ENCODE measurements around the gene PEAK3.

The PEAK3 gene

DNA sequence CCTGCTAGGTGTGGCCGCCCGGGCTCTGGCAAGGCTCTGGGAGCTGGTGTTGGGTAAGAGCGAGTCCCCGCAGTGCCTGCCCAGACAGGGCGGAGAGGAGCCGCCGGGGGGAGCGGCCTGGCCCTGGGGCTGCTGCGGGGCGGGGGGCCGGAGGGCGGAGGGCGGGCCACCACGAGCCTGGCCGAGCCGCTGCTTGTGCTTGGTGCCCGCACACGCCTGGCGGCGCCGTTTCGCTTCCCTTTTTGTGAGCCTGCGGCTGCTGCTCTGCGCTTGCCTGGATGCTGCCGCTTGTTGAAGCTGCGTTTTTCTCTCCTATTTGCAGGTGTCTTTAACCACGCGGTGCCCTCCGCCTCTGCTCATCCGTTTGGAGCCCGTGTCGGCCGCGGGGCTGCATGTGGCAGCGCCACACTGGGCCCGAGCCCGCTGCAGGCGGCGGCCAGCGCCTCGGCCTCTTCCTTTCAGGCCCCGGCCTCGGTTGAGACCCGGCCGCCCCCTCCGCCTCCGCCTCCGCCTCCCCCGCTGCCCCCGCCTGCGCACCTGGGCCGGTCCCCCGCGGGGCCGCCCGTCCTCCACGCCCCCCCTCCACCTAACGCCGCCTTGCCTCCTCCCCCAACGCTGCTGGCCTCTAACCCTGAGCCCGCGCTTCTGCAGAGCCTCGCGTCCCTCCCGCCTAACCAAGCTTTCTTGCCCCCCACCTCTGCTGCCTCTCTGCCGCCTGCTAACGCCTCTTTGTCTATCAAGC, 54.4 kb downstream of the PEAK3 start:
- Mint-ChIP-seq H3K9me3 (no peaks in the 10 kb centered on the region), H3K27me3 (no peaks in the 10 kb centered on the region), H3K27ac (no peak overlapping the region), H3K4me3 (no peak overlapping the region), H3K4me1 (peaks cover 9% of the 10 kb centered on the region), H3K36me3 (ENCODE audit: low read depth) (peaks cover 29% of the 10 kb centered on the region)
- DNase-seq (no peak), ATAC-seq (no peak)

- Mint-ChIP-seq H3K27ac (no peak overlapping the region), H3K27me3 (no peaks in the 10 kb centered on the region), H3K4me3 (no peak overlapping the region), H3K9me3 (no peaks in the 10 kb centered on the region), H3K36me3 (ENCODE audit: low read depth) (peaks cover 27% of the 10 kb centered on the region), H3K4me1 (peaks cover 9% of the 10 kb centered on the region)
- ATAC-seq (no peak), DNase-seq (no peak)
These were observed 55.1 kb downstream of the PEAK3 start for GRCh38 chr19:2226840-2227360.

DNA sequence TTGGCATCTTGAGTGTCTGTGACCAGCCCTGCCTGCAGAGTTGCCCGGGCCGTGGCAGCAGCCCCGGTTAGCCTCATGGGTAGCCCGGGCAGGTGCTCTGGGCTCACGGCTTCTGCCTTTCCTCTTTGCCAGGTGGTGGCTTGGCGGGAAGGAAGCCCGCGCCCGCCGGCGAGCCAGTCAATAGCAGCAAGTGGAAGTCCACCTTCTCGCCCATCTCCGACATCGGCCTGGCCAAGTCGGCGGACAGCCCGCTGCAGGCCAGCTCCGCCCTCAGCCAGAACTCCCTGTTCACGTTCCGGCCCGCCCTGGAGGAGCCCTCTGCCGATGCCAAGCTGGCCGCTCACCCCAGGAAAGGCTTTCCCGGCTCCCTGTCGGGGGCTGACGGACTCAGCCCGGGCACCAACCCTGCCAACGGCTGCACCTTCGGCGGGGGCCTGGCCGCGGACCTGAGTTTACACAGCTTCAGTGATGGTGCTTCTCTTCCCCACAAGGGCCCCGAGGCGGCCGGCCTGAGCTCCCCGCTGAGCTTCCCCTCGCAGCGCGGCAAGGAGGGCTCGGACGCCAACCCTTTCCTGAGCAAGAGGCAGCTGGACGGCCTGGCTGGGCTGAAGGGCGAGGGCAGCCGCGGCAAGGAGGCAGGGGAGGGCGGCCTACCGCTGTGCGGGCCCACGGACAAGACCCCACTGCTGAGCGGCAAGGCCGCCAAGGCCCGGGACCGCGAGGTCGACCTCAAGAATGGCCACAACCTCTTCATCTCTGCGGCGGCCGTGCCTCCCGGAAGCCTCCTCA, 55.7 kb downstream of the PEAK3 start:
- Mint-ChIP-seq H3K4me3 (no peak overlapping the region), H3K4me1 (peaks cover 9% of the 10 kb centered on the region), H3K27ac (no peak overlapping the region), H3K36me3 (ENCODE audit: low read depth) (peaks cover 24% of the 10 kb centered on the region), H3K9me3 (no peaks in the 10 kb centered on the region), H3K27me3 (no peaks in the 10 kb centered on the region)
- no peak for DNase-seq
- no peak for ATAC-seq

- no peak overlapping the region for H3K4me3 Mint-ChIP-seq
- ATAC-seq (no peak), DNase-seq (no peak)
- H3K4me1 Mint-ChIP-seq, result peaks cover 9% of the 10 kb centered on the region
- H3K9me3 Mint-ChIP-seq, result no peaks in the 10 kb centered on the region
- H3K27me3 Mint-ChIP-seq, result no peaks in the 10 kb centered on the region
- H3K36me3 Mint-ChIP-seq (ENCODE audit: low read depth), result peaks cover 28% of the 10 kb centered on the region
- H3K27ac Mint-ChIP-seq, result no peak overlapping the region
These were observed 56.4 kb downstream of the PEAK3 start for GRCh38 chr19:2225415-2226050.

DNA sequence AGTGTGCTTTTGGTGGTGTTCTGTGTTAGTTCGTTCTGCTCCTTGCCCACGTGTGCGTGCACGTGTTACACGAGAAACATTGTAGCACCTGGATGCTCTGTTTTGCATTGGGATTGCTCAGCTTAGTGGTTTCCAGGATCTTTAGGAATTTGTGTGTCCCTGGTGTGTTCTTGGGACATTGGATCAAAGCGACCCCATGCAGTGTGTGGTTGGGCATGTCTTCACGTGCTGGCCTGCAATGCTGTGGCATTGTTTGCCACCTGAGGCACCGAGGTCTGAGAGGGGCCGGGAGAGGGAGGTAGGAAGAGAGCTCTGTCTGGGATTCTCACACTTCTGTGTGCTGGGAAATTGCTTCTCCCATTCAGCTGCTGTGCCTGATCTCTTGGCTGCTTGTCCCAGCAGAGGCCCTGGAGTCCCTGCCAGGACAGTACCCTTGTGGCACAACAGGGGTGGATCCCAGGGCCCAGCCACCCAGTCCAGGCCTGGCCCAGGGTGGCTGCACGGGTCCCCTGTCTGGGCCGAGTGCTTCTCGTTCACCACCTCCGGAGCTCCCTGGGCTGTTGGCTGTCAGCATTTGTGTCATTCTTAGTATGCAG, 57.1 kb downstream of the PEAK3 start:
- H3K4me3 Mint-ChIP-seq, result no peak overlapping the region
- peaks cover 33% of the 10 kb centered on the region for H3K36me3 Mint-ChIP-seq (ENCODE audit: low read depth)
- H3K4me1 Mint-ChIP-seq, result peaks cover 9% of the 10 kb centered on the region
- H3K9me3 Mint-ChIP-seq, result no peaks in the 10 kb centered on the region
- no peaks in the 10 kb centered on the region for H3K27me3 Mint-ChIP-seq
- DNase-seq (no peak), ATAC-seq (no peak)
- H3K27ac Mint-ChIP-seq, result peak overlapping the region; percentile 16
